Lung (tissue), 12 donors: Measurements from ENCODE around the gene ZC3H13. TPM values are rescaled to one million over a fixed set of nuclear protein-coding genes. Genes with fewer than 3 reads are reported as not detected.

ENCODE experiments used
- ATAC-seq: fragments of 200-7000 bp; cut with Tn5 transposase; one replicate; pipeline ENCODE4 v1.9.1; 2020; ENCODE audit warnings: moderate number of reproducible peaks; ENCODE audit not compliant: insufficient read depth, low FRiP score
- DNase-seq, 3 donors: peaks; one replicate each; pipeline ENCODE4 v3.0.0-alpha.2; 2013 to 2017
- H3K27ac ChIP-seq, 2 donors: one replicate each; pipeline ENCODE4 v1.5.1; 2013; ENCODE audit warnings: mild to moderate bottlenecking in 2 of 2, moderate library complexity in 2 of 2, control low read depth in 1 of 2, inconsistent platforms in 1 of 2, low read depth in 1 of 2, low read length in 1 of 2
- H3K27me3 ChIP-seq, 3 donors: one replicate each; pipeline ENCODE4 v1.5.1; 2013; ENCODE audit warnings: low read length in 2 of 3; ENCODE audit not compliant: control insufficient read depth in 3 of 3, insufficient read depth in 3 of 3
- H3K36me3 ChIP-seq, 4 donors: one replicate each; pipeline ENCODE4 v1.5.1; 2013; ENCODE audit warnings: low read length in 4 of 4, mild to moderate bottlenecking in 1 of 4, moderate library complexity in 1 of 4; ENCODE audit not compliant: control insufficient read depth in 4 of 4, insufficient read depth in 4 of 4
- H3K4me1 ChIP-seq, 5 donors: one replicate each; pipeline ENCODE4 v1.5.1; 2013; ENCODE audit warnings: low read length in 5 of 5, mild to moderate bottlenecking in 2 of 5, moderate library complexity in 1 of 5; ENCODE audit not compliant: control insufficient read depth in 5 of 5, insufficient read depth in 5 of 5
- H3K4me3 ChIP-seq: one replicate; pipeline ENCODE4 v1.5.1; 2013; ENCODE audit warnings: mild to moderate bottlenecking, control low read depth, moderate library complexity
- H3K9ac ChIP-seq, 2 donors: one replicate each; pipeline ENCODE4 v1.5.1; 2013; ENCODE audit warnings: low read length in 2 of 2, control low read depth in 1 of 2; ENCODE audit not compliant: insufficient read depth in 1 of 2
- H3K9me3 ChIP-seq, 4 donors: one replicate each; pipeline ENCODE4 v1.5.1; 2013; ENCODE audit warnings: low read length in 3 of 4, mild to moderate bottlenecking in 1 of 4, moderate library complexity in 1 of 4; ENCODE audit not compliant: control insufficient read depth in 4 of 4, insufficient read depth in 3 of 4
- WGBS, 2 donors: extraction: QIAGEN DNeasy Blood & Tissue Kit; methylation state at CpG; one replicate each; pipeline ENCODE4 v1.1.7; 2013; 5-methylcytosine and 5-hydroxymethylcytosine counted together
- polyA plus RNA-seq, 2 donors: library from polyadenylated mRNA; stranded (reverse); fragments of 200-250 nt; gene quantifications; one replicate each; pipeline ENCODE4 v1.2.1, GENCODE V29; 2013
- total RNA-seq, 2 donors: library from RNA; depleted of rRNA in 1 of 2; stranded (reverse); fragments of >200 nt in 1 of 2; gene quantifications; one replicate each; pipeline ENCODE4 v1.2.1, GENCODE V29; 2014 to 2021
- TF ChIP-seq, protein P1 (sequence below): IDR thresholded peaks from 2 replicates; pipeline ENCODE4 v1.5.1; 2012; ENCODE audit warnings: mild to moderate bottlenecking; ENCODE audit errors: control extremely low read depth, extremely low read depth
- donor health status: control.
- donor health status: control.
- donor health status: Bipolar disorder and iron deficiency.
- donor health status: healthy.
- donor health status: DM: yes; HTN: yes; CAD: no.

Gene ZC3H13
- total and polyA plus RNA-seq, 4 donors = 12.6 to 54.3 (median 27.3) TPM

DNA sequence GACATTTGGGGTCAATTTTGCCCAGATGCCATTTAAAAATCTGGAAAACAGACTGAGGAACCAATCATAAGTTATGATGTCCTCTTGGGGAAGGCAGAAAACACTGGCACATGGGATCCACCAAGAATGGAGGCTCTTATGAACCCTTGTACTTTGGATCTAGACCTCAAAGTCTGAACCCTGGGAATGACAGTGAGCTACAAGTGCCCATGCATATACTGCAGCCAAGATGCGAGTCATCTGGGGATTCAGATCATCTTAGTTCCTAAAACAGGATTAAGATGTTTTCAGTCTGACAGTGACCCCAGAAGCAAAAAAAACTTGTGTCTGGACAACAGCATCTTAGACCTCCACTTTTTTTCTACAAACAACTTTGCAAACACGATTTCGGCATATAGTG lies 100.8 kb downstream of the ZC3H13 start:
- H3K27ac ChIP-seq = no peak overlapping the region
- WGBS, 2 donors = 96% methylated on average over 3 of the region's 3 CpGs
- TF ChIP-seq, protein P1, sequence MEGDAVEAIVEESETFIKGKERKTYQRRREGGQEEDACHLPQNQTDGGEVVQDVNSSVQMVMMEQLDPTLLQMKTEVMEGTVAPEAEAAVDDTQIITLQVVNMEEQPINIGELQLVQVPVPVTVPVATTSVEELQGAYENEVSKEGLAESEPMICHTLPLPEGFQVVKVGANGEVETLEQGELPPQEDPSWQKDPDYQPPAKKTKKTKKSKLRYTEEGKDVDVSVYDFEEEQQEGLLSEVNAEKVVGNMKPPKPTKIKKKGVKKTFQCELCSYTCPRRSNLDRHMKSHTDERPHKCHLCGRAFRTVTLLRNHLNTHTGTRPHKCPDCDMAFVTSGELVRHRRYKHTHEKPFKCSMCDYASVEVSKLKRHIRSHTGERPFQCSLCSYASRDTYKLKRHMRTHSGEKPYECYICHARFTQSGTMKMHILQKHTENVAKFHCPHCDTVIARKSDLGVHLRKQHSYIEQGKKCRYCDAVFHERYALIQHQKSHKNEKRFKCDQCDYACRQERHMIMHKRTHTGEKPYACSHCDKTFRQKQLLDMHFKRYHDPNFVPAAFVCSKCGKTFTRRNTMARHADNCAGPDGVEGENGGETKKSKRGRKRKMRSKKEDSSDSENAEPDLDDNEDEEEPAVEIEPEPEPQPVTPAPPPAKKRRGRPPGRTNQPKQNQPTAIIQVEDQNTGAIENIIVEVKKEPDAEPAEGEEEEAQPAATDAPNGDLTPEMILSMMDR = no peak
- peaks cover 0 to 5% (median 2%) of the 10 kb centered on the region in 4 donors for H3K36me3 ChIP-seq
- no peaks in the 10 kb centered on the region for H3K27me3 ChIP-seq
- ATAC-seq (no peak), DNase-seq (no peak)
- no peak overlapping the region for H3K4me3 ChIP-seq
- H3K9me3 ChIP-seq = peaks cover 0 to 3% (median 0%) of the 10 kb centered on the region in 4 donors
- no peak overlapping the region for H3K9ac ChIP-seq
- peaks cover 0 to 16% (median 2%) of the 10 kb centered on the region in 5 donors for H3K4me1 ChIP-seq

DNA sequence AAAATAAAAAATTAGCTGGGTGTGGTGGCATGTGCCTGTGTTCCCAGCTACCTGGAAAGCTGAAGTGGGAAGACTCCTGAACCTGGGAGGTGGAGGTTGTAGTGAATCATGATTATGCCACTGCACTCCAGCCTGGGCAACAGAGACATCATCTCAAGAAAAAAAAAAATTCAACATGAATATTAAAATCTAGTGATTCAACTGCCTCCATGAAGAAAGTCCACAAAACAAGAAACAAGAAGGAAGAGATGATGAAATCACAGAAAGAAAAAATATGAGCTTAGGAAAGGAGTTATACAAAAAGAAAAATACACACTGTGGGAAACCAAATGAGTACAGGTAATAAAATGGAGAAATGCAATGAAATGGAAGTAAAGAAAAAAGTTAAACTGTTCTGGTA lies 101.4 kb downstream of the ZC3H13 start:
- Histone ChIP-seq H3K27ac (no peak overlapping the region), H3K4me3 (no peak overlapping the region), H3K9ac (no peak overlapping the region), H3K27me3 (no peaks in the 10 kb centered on the region), H3K9me3 (peaks cover 0 to 3% (median 0%) of the 10 kb centered on the region in 4 donors), H3K36me3 (peaks cover 0 to under 1% (median 0%) of the 10 kb centered on the region in 4 donors), H3K4me1 (peaks cover 0 to 16% (median 2%) of the 10 kb centered on the region in 5 donors)
- ATAC-seq (no peak), DNase-seq (no peak)
- TF ChIP-seq, protein P1 = no peak

DNA sequence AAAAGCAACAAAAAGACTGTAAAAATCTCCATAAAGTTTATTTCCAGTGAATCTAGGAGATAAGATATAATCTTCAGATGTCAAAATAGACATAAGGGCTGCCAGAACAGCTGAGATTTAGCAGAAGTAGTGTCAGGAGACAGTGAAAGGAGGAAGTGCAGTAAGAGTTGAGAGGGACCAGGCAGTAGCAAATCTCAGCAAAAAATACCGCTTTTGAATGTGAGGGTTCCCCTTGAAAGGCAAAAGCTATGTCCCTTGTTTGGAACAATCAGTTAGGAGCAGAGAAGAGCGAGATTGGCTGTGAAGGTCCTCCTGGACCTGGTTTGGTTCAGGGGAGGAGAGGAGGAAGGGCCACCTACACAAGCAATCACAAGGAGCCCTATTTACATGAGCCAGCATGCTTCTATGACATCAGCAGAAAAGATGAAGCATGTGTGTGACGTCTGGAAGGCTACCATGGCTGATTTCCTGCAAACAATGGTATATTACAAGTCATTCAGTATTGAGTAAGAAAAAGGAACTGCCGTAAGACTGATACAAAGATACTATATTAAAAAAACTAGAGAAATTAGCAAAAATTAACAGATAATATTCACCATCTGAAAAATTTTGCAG lies 102.1 kb downstream of the ZC3H13 start:
- no peak for DNase-seq
- 49 to 73% methylated on average over 4 of the region's 4 CpGs for WGBS, 2 donors
- Histone ChIP-seq H3K27me3 (no peaks in the 10 kb centered on the region), H3K27ac (peak overlapping the region in 1 of 2 donors; percentile 80), H3K9me3 (peaks cover 0 to 3% (median 0%) of the 10 kb centered on the region in 4 donors), H3K36me3 (no peaks in the 10 kb centered on the region), H3K4me1 (peaks cover 0 to 13% (median under 1%) of the 10 kb centered on the region in 5 donors), H3K9ac (no peak overlapping the region), H3K4me3 (no peak overlapping the region)
- TF ChIP-seq, protein P1 = no peak
- ATAC-seq = no peak

DNA sequence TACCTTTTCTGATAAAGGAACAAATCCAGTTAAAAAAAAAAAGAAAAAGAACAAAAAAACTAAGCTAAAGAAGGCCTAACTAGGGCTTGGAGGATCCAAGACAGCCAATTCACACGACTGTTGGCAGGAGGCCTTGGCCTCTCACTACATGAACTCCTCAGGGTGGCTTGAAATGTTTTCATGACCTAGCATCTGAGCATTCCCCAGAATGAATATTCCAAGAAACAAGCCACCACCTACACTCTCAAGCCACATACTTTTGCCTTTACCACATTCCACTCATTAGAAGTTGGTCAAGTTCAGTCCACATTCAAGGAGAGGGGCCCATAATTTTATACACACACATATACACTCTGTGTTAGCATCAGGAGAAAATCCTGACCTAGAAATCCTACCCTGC lies 103.4 kb downstream of the ZC3H13 start:
- no peaks in the 10 kb centered on the region for H3K36me3 ChIP-seq
- DNase-seq = no peak
- no peak overlapping the region for H3K27ac ChIP-seq
- no peak for ATAC-seq
- H3K4me1 ChIP-seq = peaks cover 0 to 7% (median 0%) of the 10 kb centered on the region in 5 donors
- no peak overlapping the region for H3K4me3 ChIP-seq
- TF ChIP-seq, protein P1 = no peak
- no peak overlapping the region for H3K9ac ChIP-seq
- WGBS, 2 donors = 32 to 88% methylated on average over 1 of the region's 1 CpG
- H3K27me3 ChIP-seq = peaks cover 0 to 6% (median 0%) of the 10 kb centered on the region in 3 donors
- H3K9me3 ChIP-seq = peaks cover 0 to 3% (median 0%) of the 10 kb centered on the region in 4 donors
